NCI-H2029 treated with DMSO at 0.1 percent for 48 hours (cell line): ENCODE data around the gene TAS2R1.
"Not testable (repeated sequence)": the region's sequence is repeated elsewhere in the genome, so short reads cannot be mapped to it uniquely, and the experiment has no call there.

Experiments used
- DNase-seq: peaks from one replicate; lab custom pipeline; 2025; lab: John Stamatoyannopoulos, UW

Gene TAS2R1

DNA sequence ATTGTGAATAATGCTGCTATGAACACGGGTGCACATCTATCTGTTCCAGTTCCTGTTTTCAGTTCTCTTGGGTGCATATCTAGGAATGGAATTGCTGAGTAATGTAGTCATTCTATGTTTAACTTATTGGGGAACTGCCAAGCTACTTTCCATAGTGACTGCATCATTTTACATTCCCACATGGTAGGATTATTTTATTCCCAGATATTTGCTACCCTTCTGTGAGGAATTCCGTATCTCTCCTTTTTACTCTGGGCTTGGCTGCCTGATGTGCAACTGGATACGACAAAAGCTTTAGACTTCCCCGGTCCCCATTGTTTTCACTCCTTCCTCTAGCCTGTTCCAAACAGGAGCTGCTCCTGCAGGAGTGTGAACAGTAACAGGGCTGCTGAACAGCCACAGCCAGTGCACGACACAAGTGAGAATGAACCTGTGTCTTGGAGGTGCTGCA lies 7.2 kb downstream of the TAS2R1 start:
- DNase-seq, result no peak

DNA sequence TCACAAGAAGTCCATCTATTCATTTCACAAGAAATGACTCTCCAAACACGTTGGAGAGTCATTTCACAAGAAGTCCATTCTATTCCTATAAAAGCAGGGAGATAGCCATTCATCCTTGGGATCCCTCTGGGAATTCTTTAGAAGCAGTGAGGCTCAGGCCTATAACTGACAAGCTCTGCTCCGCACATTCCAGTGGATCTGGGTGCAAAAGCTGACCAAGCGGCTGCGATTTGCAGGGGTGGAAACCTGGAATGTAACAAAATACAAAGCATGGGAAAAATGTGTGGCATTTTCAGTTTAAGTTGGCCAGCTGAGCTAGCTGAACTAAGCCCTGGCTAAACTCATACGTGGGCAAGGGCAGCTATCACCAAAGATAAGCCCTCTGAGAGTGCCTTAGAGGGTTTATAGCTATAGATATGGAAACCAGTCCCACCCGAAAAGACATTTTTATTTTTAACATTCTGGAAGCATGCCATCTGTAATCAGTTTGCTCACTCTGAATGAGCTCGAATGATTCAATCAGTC lies 8.7 kb downstream of the TAS2R1 start:
- DNase-seq, result no peak

DNA sequence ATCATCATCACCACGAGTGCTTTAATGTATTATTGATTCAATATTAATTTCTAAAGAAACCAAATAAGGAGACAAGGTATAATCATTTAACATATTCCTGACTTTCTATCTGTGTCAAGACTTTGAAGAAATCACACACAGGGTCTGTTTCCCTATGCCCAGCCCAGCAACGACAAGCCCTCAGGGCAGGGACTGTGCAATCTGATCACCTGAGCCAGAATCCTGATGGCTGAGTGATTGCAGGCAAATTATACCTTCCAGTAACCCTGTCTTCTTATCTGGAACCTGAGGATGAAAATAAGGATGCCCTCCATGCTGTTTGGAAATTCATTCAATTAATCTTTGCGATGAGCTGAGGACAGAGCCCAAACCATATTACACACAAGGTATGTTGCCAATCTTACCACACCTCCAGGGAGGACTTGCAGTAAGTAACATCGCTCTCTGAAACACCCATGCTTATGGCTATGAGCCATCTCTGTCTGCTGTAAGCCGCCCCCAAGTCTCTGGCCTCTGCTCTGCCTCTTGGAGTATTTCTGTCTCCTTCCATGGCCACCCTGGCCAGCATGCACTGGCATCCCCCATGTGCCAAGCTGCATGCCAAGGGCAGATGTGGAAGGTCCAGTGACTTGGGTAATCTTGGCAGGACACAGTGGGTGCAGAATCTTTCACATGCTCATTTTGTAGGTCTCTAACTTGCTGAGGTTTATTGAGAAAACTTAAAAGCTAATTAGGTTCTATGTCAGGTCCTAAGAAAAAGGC lies 10.6 kb downstream of the TAS2R1 start:
- DNase-seq, result no peak

- DNase-seq, result no peak
Observed at GRCh38 chr5:9617739-9618504, 12.2 kb downstream of the TAS2R1 start.

DNA sequence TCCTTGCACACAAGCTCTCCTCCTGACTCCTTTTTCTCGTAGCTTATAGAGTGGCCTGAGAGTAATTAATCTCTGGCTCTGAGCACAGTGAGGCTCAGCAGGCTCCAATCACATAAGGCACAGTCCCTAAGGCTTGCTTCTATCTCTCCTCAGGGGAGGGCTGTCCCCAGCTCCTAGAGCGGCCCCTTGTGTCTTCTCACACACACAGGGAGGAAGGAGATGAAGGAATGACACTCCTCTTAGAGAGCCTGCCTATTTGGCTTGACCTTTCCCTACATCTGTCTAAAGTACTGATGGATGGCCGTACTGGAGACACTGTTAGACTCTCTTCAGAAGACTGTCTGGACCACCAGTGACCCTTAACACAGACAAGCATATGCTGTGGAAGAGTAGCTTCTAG lies 12.9 kb downstream of the TAS2R1 start:
- no peak for DNase-seq

GRCh38 chr5:9615331-9615730 lies 14.8 kb downstream of the TAS2R1 start:
- DNase-seq, result no peak

DNA sequence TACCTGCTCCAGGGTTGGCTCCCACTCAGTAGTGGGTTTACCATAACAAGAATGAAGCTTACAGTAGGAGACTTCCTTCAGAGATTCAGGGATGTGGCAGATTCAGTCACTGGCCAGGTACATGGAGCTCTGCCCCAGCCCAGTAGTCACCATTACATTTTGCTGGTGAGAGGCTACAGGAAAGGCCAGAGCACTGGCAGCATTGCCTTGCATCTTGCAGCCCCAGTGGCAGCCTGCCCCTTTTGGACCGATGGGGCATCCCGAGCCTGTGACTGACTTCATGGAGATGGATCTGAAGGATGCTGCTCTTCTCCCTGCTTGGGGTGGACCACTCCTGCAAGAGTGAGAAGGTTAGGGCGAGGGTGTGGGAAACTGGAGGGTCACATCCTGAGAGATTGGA lies 16.8 kb downstream of the TAS2R1 start:
- DNase-seq, result no peak

DNA sequence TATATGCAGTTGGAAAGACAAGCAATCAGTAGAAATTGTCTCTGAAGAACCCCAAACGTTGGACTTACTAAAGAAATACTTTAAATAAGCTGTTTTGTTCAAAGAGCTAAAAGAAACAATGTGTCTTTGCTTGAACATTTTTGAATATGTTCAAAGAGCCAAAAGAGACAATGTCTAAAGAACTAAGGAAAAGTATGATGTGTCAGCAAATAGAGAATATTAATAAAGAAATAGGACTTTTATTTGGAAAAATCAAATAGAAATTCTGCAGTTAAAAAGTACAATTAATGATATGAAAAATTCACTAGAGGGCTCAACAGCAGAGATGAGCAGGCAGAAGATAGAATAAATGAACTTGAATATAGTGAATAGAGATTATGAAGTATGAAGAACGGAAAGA lies 19.2 kb downstream of the TAS2R1 start:
- no peak for DNase-seq

- no peak for DNase-seq
Observed at GRCh38 chr5:9610364-9610763, 19.8 kb downstream of the TAS2R1 start.

GRCh38 chr5:9608093-9608492 lies 22.1 kb downstream of the TAS2R1 start:
- no peak for DNase-seq

DNA sequence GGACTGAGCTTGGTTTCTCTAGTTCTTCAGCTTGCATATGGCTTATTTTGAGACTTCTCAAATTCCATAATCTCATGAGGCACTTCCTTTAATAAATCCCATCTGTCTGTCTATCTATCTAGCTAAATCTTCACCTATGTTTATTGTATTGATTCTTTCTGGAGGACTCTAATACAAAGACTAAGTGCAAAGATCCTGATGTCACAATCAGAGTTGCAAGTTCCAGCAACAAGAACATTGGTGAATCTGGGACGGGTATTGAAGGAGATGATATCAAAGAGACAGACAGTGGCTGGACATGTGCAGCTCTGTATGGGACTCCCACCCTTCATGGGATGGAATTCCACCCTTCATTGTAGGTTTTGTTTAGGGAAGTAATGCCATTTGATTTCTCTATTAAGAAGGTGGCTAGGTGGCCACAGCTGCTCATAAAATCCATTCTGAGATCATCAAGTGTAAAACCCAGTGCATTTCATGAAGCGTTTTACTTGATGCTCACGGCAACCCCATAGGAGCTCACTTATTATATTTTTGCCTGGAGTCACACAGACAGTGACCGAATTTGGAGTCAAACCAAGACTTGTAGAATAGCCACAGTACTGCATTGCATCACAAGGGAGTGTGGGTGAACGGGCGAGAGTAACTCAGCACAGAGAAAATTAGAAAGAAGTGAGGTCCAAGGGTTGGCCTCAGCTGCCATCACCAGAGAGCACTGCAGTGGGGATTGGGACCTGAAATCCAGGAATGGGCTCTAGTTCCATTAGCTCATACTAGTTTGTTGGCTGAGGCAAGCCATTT lies 24.9 kb downstream of the TAS2R1 start:
- DNase-seq, result no peak

DNA sequence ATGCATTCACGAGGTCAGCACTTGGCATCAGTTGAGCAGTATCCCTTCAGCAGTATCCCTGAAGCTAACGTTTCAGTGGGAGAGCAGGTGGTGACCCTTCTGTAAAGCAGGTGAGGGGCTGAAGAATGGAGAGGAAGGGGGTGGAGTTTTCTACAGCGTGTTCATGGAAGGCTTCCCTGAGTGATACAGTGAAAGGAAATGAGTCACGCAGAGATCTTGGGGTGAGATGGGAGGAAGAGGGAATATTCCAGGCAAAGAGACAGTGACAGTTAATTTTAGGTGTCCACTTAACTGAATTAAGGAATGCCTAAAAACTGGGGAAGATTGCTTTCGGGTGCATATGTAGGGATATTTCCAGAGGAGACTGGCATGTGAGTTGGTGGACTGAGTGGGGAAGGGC lies 25.7 kb downstream of the TAS2R1 start:
- no peak for DNase-seq

- no peak for DNase-seq
Observed at GRCh38 chr5:9601055-9601739, 29.0 kb downstream of the TAS2R1 start.

- DNase-seq, result no peak
Observed at GRCh38 chr5:9599391-9599790, 30.8 kb downstream of the TAS2R1 start.

GRCh38 chr5:9598329-9598728 lies 31.8 kb downstream of the TAS2R1 start:
- DNase-seq, result not testable (repeated sequence)

DNA sequence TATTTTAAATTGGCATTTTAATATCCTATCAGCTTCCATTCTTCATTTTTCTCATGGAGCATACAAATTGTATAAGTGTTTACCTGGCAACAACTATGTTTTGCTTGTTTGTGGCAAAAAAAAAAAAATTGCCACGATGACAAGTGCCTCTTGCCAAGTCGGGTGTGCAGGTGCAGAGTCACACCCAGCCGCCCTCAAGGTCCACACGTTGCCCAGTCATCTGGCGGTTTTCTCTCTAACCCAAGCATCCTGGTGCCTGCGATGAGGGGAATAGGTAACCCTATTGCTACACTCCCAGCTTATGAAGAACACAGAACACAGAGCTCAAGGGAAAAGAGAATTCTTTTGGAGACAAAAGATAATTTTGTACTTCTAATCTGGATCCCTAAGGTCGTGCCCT lies 32.8 kb downstream of the TAS2R1 start:
- not testable (repeated sequence) for DNase-seq

DNA sequence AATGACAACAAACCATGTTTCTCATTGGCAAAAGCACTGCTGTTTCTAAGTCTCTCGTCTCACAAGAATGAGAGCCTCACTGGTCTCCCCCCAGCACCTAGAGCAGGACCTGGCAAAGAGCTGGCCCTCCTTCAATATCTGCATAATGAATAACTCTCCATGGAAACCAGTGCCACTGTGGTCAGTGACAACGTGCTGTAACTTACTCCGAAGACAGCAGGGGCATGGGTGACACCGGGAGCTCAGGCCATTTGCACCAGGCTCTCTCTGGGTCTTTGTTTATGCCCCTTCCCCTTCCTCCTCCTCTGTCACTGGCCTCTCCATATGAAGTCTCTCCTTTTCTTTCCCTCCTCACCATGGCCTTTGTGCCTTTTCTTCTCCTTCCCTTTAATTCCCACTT lies 33.3 kb downstream of the TAS2R1 start:
- no peak for DNase-seq

- DNase-seq, result no peak
Observed at GRCh38 chr5:9596171-9596780, 33.9 kb downstream of the TAS2R1 start.

DNA sequence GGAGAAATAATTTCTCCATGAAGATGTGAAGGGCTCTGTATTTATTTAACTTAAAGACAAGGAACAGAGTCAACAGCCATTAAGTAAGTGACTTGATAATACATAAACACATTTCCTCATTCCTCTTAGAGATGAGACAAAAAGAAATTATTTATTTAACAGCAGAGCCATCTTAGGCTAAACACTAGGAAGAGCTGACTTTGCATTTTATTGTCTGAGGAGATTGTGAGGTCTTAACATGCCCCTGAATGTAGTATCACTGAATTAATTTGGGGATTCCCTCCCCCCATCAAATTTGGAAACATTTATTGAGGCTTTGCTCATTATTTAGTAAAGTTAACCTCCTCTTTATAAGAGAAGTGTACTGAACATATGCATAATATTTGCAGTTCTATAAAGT lies 35.2 kb downstream of the TAS2R1 start:
- no peak for DNase-seq

DNA sequence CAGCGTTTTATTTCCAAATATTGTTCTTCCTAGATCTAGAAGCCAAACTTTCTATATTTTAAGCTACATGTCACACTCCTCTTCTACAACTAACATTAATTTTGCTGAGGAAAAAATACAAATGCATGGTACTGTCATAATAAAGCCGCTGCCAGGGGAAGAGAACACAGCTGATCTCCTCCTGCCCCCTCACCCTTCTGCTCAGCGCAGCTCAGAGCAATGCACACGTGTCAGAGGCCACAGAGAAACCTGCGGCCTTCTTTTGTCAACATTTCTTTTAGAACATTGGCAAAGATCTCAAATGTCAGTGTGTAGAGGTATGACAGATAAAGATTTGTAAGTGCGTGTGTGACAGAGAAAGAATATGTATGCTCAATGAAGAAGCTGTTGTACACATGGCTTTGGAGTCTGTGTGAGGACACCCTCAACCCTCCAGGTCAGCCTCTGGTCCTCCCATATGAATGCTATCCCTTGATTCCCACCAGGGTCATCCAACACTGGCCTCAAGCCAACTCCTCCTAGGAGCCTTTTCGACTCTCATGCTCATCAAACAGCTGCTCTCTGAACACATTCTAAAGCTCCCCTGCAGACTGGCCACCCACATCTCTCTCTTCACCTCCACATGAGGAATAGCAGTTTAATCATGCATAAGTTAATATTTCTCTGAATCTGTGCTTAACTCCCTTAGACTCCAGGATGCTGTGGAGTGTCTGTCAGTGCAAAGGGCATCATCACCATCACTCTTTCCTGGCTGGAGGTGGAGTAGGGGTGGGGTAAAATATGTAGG lies 40.9 kb downstream of the TAS2R1 start:
- no peak for DNase-seq

- DNase-seq, result no peak
Observed at GRCh38 chr5:9588254-9588653, 41.9 kb downstream of the TAS2R1 start.
